Ishikawa (cell line): ENCODE results near the gene CATSPERB.

Source experiments
- CEBPB ChIP-seq: IDR thresholded peaks from 2 replicates; pipeline ENCODE4 v1.6.1; 2012
- CREB1 ChIP-seq: IDR thresholded peaks from 2 replicates; pipeline ENCODE4 v1.6.1; 2012; ENCODE audit warnings: low read depth
- EGR1 ChIP-seq: IDR thresholded peaks from 2 replicates; pipeline ENCODE4 v1.6.1; 2012
- EP300 ChIP-seq: IDR thresholded peaks from 2 replicates; pipeline ENCODE4 v1.6.1; 2012; ENCODE audit warnings: borderline replicate concordance
- FOXM1 ChIP-seq: IDR thresholded peaks from 2 replicates; pipeline ENCODE4 v1.6.1; 2012; ENCODE audit warnings: low read depth, borderline replicate concordance
- NFIC ChIP-seq: IDR thresholded peaks from 2 replicates; pipeline ENCODE4 v1.6.1; 2012
- RAD21 ChIP-seq: IDR thresholded peaks from 2 replicates; pipeline ENCODE4 v1.6.1; 2012; ENCODE audit warnings: low read depth
- TAF1 ChIP-seq: IDR thresholded peaks from 2 replicates; pipeline ENCODE4 v1.6.1; 2012; ENCODE audit warnings: low read depth, mild to moderate bottlenecking
- TCF12 ChIP-seq: IDR thresholded peaks from 2 replicates; pipeline ENCODE4 v1.6.1; 2012; ENCODE audit warnings: low read depth
- TEAD4 ChIP-seq: IDR thresholded peaks from 2 replicates; pipeline ENCODE4 v1.6.1; 2012
- YY1 ChIP-seq: IDR thresholded peaks from 2 replicates; pipeline ENCODE4 v1.6.1; 2012; ENCODE audit warnings: low read depth
- ZBTB7A ChIP-seq: IDR thresholded peaks from 2 replicates; pipeline ENCODE4 v1.6.1; 2012; ENCODE audit warnings: low read depth
- TF ChIP-seq, protein P1 (sequence below): IDR thresholded peaks from 2 replicates; pipeline ENCODE4 v1.6.1; 2012
- TF ChIP-seq, protein P2 (sequence below): IDR thresholded peaks from 2 replicates; pipeline ENCODE4 v1.6.1; 2012
- TF ChIP-seq, protein P3 (sequence below): IDR thresholded peaks from 2 replicates; pipeline ENCODE4 v1.6.1; 2012; ENCODE audit warnings: low read depth, mild to moderate bottlenecking

The CATSPERB gene

DNA sequence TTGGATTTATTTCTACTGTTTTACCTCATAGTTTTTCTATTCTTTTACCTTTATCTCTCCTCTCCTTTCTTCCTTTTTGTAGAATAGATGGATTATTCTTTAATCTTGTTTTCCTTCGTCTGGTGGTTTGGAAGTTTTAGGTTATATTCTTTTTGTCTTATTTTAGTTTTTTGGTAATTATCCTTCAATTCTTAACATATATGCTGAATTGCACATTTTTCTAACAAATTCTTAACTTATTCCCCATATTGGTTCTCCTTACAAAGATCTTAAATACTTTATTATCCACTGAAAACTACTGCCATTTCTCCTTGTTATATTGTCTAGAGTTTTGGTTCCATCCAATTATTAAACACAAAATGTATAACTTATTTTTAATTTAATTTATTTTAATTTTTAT is 42.3 kb downstream of the CATSPERB start:
- no peak for TF ChIP-seq TCF12
- no peak for TF ChIP-seq EP300
- no peak for TF ChIP-seq CREB1
- TF ChIP-seq RAD21 = no peak
- TF ChIP-seq, protein P1, sequence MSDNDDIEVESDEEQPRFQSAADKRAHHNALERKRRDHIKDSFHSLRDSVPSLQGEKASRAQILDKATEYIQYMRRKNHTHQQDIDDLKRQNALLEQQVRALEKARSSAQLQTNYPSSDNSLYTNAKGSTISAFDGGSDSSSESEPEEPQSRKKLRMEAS = no peak
- no peak for TF ChIP-seq EGR1
- TF ChIP-seq, protein P2, sequence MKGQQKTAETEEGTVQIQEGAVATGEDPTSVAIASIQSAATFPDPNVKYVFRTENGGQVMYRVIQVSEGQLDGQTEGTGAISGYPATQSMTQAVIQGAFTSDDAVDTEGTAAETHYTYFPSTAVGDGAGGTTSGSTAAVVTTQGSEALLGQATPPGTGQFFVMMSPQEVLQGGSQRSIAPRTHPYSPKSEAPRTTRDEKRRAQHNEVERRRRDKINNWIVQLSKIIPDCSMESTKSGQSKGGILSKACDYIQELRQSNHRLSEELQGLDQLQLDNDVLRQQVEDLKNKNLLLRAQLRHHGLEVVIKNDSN = no peak
- TF ChIP-seq, protein P3, sequence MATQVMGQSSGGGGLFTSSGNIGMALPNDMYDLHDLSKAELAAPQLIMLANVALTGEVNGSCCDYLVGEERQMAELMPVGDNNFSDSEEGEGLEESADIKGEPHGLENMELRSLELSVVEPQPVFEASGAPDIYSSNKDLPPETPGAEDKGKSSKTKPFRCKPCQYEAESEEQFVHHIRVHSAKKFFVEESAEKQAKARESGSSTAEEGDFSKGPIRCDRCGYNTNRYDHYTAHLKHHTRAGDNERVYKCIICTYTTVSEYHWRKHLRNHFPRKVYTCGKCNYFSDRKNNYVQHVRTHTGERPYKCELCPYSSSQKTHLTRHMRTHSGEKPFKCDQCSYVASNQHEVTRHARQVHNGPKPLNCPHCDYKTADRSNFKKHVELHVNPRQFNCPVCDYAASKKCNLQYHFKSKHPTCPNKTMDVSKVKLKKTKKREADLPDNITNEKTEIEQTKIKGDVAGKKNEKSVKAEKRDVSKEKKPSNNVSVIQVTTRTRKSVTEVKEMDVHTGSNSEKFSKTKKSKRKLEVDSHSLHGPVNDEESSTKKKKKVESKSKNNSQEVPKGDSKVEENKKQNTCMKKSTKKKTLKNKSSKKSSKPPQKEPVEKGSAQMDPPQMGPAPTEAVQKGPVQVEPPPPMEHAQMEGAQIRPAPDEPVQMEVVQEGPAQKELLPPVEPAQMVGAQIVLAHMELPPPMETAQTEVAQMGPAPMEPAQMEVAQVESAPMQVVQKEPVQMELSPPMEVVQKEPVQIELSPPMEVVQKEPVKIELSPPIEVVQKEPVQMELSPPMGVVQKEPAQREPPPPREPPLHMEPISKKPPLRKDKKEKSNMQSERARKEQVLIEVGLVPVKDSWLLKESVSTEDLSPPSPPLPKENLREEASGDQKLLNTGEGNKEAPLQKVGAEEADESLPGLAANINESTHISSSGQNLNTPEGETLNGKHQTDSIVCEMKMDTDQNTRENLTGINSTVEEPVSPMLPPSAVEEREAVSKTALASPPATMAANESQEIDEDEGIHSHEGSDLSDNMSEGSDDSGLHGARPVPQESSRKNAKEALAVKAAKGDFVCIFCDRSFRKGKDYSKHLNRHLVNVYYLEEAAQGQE = no peak
- TF ChIP-seq YY1 = no peak
- TF ChIP-seq FOXM1 = no peak
- TF ChIP-seq CEBPB = no peak
- TF ChIP-seq NFIC = no peak
- TF ChIP-seq ZBTB7A = no peak
- no peak for TF ChIP-seq TEAD4
- TF ChIP-seq TAF1 = no peak

DNA sequence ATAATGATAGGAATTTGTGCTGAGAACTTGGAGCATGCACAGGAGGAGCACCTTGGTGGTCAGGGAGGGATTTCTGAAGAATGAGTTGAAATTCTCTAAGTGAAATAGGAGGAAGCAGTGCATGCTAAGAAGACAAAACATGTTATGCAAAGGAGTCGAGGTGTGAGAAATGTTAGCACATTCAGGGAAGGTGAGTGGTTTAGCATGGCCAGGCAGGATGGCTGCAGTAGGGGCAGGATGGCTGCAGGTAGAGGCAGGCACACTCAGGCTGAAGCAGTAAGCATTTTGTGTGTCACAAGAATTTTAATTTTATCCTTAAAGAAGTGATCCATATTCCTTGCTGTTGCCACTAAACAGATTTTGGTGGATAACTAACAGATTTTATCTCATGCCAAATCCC is 46.3 kb downstream of the CATSPERB start:
- no peak for TF ChIP-seq ZBTB7A
- no peak for TF ChIP-seq FOXM1
- no peak for TF ChIP-seq TEAD4
- TF ChIP-seq TAF1 = no peak
- no peak for TF ChIP-seq YY1

DNA sequence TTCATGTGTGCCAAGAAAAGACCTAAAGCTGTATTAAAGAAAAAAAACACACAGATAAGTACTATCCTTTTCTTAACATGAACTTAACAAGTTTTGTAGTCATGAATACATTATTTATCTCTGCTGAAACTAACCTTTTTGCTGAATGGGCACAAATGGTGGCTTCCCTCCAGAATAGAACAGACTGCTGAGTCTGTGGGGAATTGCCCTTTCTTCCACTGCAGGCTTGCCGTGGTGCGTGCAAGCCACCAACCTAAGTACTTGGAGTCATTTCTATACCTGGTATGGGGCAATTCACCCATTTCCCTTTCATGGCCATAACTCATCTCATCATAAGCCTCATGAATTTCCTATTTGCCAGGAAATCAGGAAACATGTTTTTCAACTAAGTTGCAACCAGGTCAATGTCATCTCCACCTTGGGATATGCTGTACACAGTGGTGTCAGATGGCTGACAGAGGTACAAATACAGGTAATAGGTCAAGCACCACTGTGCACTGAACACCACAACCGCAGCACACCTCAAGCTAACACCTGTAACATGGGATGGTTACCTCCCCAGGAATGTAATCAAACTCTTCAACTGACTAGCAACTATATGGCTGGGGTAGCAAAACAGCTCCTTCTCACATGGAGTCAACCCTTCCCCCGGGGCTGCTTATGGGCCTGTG is 49.9 kb downstream of the CATSPERB start:
- TF ChIP-seq YY1 = no peak
- no peak for TF ChIP-seq CEBPB
- no peak for TF ChIP-seq EGR1
- TF ChIP-seq NFIC = no peak
- TF ChIP-seq, protein P2 = no peak
- TF ChIP-seq, protein P3 = no peak
- TF ChIP-seq TAF1 = no peak
- TF ChIP-seq TCF12 = no peak
- no peak for TF ChIP-seq FOXM1
- TF ChIP-seq RAD21 = no peak
- no peak for TF ChIP-seq ZBTB7A
- TF ChIP-seq TEAD4 = no peak
- TF ChIP-seq, protein P1 = no peak

DNA sequence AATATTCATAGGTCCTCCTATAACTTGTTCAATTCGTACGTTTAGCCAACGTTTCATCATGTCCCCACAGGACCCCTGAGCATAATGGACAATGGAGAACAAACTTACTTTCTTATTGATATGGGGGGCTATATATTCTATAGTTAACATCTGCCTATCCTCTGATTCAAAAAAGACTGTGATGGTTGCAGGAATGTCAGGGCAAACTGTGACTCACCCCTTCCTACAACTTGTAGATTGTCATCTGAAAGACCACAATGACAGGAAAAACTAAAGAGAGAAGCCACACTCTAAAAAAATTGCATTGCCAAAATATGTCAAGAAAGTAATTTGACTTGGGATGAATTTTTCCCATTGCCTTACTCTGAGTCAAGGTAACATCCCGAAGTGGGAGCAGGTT is 50.8 kb downstream of the CATSPERB start:
- TF ChIP-seq CEBPB (no peak), ZBTB7A (no peak), RAD21 (no peak)

DNA sequence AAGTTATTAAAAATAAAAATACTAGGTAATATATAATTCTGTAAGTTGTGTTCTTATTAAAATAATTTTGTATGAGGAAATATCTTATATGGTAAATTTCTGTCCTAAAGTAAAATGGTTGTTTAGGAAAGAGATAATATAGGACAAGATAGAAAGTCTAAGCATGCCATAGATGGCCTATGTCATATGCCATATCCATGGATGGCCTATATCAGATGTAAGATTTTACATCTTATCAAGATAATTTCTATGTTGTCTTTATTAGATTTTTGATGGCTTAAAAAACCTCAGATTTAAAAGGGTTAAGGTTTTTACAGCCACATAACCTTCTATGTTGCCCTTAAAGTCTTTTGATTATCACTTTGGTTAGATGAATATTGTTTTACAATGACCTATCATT is 52.6 kb downstream of the CATSPERB start:
- TF ChIP-seq, protein P2 = no peak
- TF ChIP-seq TAF1 = no peak
- no peak for TF ChIP-seq YY1
- TF ChIP-seq CREB1 = no peak
- no peak for TF ChIP-seq EP300
- no peak for TF ChIP-seq RAD21
- no peak for TF ChIP-seq CEBPB
- TF ChIP-seq, protein P3 = no peak
- TF ChIP-seq NFIC = no peak
